Ishikawa (cell line): ENCODE results near the gene FAM83F.

Experiments used
- CEBPB ChIP-seq: IDR thresholded peaks from 2 replicates; pipeline ENCODE4 v1.6.1; 2012
- CREB1 ChIP-seq: IDR thresholded peaks from 2 replicates; pipeline ENCODE4 v1.6.1; 2012; ENCODE audit warnings: low read depth
- EGR1 ChIP-seq: IDR thresholded peaks from 2 replicates; pipeline ENCODE4 v1.6.1; 2012
- EP300 ChIP-seq: IDR thresholded peaks from 2 replicates; pipeline ENCODE4 v1.6.1; 2012; ENCODE audit warnings: borderline replicate concordance
- FOXM1 ChIP-seq: IDR thresholded peaks from 2 replicates; pipeline ENCODE4 v1.6.1; 2012; ENCODE audit warnings: low read depth, borderline replicate concordance
- NFIC ChIP-seq: IDR thresholded peaks from 2 replicates; pipeline ENCODE4 v1.6.1; 2012
- RAD21 ChIP-seq: IDR thresholded peaks from 2 replicates; pipeline ENCODE4 v1.6.1; 2012; ENCODE audit warnings: low read depth
- TAF1 ChIP-seq: IDR thresholded peaks from 2 replicates; pipeline ENCODE4 v1.6.1; 2012; ENCODE audit warnings: low read depth, mild to moderate bottlenecking
- TCF12 ChIP-seq: IDR thresholded peaks from 2 replicates; pipeline ENCODE4 v1.6.1; 2012; ENCODE audit warnings: low read depth
- TEAD4 ChIP-seq: IDR thresholded peaks from 2 replicates; pipeline ENCODE4 v1.6.1; 2012
- USF1 ChIP-seq: IDR thresholded peaks from 2 replicates; pipeline ENCODE4 v1.6.1; 2012
- YY1 ChIP-seq: IDR thresholded peaks from 2 replicates; pipeline ENCODE4 v1.6.1; 2012; ENCODE audit warnings: low read depth
- ZBTB7A ChIP-seq: IDR thresholded peaks from 2 replicates; pipeline ENCODE4 v1.6.1; 2012; ENCODE audit warnings: low read depth
- TF ChIP-seq, protein P1 (sequence below): IDR thresholded peaks from 2 replicates; pipeline ENCODE4 v1.6.1; 2012
- TF ChIP-seq, protein P2 (sequence below): IDR thresholded peaks from 2 replicates; pipeline ENCODE4 v1.6.1; 2012; ENCODE audit warnings: low read depth, mild to moderate bottlenecking

Gene FAM83F

GRCh38 chr22:40044870-40045834 lies 50.4 kb downstream of the FAM83F start:
- TF ChIP-seq, protein P1, sequence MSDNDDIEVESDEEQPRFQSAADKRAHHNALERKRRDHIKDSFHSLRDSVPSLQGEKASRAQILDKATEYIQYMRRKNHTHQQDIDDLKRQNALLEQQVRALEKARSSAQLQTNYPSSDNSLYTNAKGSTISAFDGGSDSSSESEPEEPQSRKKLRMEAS, result peak; percentile 52; the same call in 1 of the 2 replicates
- TF ChIP-seq USF1 (no peak), NFIC (no peak), CREB1 (no peak), FOXM1 (no peak), TCF12 (no peak), TEAD4 (0 out of 2 replicates have a peak, but pooled peaks have one; percentile 16), YY1 (peak; percentile 25; the same call in 1 of the 2 replicates)

DNA sequence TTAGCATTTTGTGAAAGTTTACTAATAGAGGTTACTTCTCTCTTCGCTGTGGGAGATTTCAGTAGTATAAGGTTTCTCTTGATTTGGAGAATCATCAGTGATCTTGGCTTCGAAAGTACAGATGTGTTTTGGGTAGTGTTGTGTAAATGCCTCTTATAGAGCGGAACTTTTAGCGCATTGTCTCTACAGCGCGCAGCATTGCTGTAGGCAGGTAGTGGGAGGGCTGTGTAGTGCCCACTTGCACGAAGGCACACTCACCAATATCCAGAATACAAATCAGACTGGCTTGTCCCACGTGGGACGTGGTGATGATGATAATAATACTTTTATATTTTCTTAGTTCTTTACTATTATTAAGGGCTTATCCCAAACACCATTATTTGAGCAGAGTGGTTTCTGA lies 51.4 kb downstream of the FAM83F start:
- TF ChIP-seq EGR1 (no peak), NFIC (no peak), TAF1 (no peak), TCF12 (no peak), CEBPB (no peak), RAD21 (no peak), FOXM1 (no peak), TEAD4 (no peak), CREB1 (no peak), ZBTB7A (no peak), USF1 (no peak), EP300 (no peak), YY1 (no peak)
- TF ChIP-seq, protein P2, sequence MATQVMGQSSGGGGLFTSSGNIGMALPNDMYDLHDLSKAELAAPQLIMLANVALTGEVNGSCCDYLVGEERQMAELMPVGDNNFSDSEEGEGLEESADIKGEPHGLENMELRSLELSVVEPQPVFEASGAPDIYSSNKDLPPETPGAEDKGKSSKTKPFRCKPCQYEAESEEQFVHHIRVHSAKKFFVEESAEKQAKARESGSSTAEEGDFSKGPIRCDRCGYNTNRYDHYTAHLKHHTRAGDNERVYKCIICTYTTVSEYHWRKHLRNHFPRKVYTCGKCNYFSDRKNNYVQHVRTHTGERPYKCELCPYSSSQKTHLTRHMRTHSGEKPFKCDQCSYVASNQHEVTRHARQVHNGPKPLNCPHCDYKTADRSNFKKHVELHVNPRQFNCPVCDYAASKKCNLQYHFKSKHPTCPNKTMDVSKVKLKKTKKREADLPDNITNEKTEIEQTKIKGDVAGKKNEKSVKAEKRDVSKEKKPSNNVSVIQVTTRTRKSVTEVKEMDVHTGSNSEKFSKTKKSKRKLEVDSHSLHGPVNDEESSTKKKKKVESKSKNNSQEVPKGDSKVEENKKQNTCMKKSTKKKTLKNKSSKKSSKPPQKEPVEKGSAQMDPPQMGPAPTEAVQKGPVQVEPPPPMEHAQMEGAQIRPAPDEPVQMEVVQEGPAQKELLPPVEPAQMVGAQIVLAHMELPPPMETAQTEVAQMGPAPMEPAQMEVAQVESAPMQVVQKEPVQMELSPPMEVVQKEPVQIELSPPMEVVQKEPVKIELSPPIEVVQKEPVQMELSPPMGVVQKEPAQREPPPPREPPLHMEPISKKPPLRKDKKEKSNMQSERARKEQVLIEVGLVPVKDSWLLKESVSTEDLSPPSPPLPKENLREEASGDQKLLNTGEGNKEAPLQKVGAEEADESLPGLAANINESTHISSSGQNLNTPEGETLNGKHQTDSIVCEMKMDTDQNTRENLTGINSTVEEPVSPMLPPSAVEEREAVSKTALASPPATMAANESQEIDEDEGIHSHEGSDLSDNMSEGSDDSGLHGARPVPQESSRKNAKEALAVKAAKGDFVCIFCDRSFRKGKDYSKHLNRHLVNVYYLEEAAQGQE, result no peak
- TF ChIP-seq, protein P1, result no peak

DNA sequence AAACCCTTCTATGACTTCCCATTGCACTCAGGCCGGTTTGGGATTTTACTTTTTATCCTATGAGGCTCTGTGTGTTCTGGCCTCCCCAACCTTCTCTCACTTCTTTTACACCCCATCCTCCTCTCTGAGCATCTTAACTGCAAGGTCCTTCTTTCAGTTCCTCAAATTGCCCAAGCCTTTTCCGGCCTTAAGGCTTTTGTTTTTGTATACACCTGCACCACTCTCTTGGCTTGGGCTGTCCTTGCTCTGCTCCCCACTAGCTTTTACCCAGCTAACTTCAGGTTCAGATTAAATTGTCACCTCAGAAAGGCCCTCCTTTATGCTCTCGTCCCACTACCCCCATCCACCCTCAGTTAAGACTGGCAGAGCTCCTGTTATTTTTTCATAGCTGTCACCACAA lies 55.5 kb downstream of the FAM83F start:
- no peak for TF ChIP-seq CEBPB
- no peak for TF ChIP-seq FOXM1
- TF ChIP-seq NFIC, result no peak
- TF ChIP-seq, protein P2, result no peak
- no peak for TF ChIP-seq USF1
- no peak for TF ChIP-seq ZBTB7A
- no peak for TF ChIP-seq EP300
- TF ChIP-seq TCF12, result no peak
- TF ChIP-seq YY1, result no peak
- no peak for TF ChIP-seq TEAD4
- TF ChIP-seq TAF1, result no peak

DNA sequence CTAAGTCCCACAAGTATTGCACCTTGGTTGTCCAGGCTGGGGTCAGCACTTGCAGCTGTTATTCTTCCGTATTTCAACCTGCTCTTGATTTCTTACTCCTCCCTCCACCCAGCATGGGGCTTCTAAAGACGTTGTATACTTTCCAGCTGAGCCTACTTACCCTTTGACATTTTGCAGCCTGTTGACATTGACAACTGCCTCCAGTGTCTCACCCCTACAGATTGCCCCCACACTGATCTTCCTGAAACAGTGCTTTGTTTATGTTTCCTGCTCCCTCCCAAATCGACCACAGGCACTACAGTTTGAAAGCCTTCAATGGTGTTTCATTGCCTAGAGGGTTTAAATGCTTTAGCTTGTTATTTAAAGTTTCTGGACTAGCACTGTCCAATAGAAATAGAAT lies 56.6 kb downstream of the FAM83F start:
- TF ChIP-seq, protein P2, result no peak
- TF ChIP-seq, protein P1, result no peak
- TF ChIP-seq TEAD4, result no peak
- no peak for TF ChIP-seq RAD21
